Measurements from ENCODE around the gene TOM1L2. TPM values are rescaled to one million over a fixed set of nuclear protein-coding genes. Genes with fewer than 3 reads are reported as not detected.
"Not testable (repeated sequence)": the region's sequence is repeated elsewhere in the genome, so short reads cannot be mapped to it uniquely, and the experiment has no call there.

TOM1L2 gene
- total RNA-seq, 1 donor from 2014 or later, result 13.4 TPM

DNA sequence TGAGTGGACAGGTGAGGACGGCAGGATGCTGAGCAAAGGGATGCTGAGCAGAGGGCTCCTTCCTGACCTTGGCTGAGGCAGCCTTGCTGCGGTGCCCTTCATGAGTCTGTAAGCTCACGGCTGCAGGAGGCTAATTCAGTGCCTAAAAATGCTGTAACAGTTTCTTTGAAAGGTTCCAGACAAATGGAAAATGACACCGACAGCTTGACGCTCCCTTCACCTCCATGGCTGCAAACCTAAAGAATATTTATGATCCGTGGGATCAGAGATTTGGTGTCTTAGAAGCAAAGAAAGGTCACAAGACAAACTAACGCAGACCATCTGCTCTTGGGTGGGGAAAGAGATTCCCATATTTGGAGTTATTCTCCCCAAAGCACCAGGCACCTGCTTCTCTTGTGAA, 28.0 kb downstream of the TOM1L2 start:
- Mint-ChIP-seq H3K9me3 (no peaks in the 10 kb centered on the region), H3K27ac (no peak overlapping the region), H3K4me1 (ENCODE audit: low read depth) (peaks cover 10% of the 10 kb centered on the region), H3K36me3 (ENCODE audit: low read depth) (no peaks in the 10 kb centered on the region), H3K4me3 (ENCODE audit: low read depth) (no peak overlapping the region), H3K27me3 (ENCODE audit: low read depth) (no peaks in the 10 kb centered on the region)
- no peak for DNase-seq (ENCODE audit: low spot score)
- intact Hi-C loops (cut with micrococcal nuclease), result no loop called here

DNA sequence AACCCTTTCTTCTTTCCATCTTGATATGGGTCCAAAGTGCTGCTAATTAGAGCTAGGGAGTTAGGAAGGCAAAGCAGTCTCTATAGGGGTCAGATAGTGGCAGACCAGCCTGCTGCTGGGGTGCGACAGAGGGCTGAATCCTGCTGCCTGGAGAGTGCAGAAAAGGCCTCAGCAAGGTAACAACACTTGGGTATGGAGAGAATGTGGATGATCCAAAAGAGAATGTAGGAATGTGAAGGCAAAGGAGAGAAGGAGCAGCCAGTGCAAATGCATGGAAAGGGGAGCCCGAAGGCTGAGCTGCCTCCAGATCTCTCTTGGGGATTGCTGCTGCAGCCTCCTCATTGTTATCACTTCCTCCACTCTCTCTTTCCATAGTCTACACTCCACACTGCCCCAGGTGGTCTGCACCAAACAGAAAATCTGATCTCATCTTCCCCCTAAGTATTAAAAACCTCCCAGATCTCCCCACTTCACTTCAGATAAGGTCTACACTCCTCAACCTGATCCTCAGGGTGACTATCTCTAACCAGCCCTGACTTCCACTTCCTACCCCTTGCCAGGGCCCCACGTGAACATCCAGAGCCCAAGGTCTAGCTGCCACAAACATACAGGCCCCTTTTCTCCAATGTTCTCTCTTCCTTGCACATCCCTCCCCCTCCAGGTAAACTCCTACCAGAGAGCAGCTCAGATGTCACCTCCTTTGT, 28.8 kb downstream of the TOM1L2 start:
- intact Hi-C loops (cut with micrococcal nuclease), result no loop called here
- no peak overlapping the region for H3K27ac Mint-ChIP-seq
- H3K4me1 Mint-ChIP-seq (ENCODE audit: low read depth), result peaks cover 10% of the 10 kb centered on the region
- H3K9me3 Mint-ChIP-seq, result no peaks in the 10 kb centered on the region
- no peaks in the 10 kb centered on the region for H3K36me3 Mint-ChIP-seq (ENCODE audit: low read depth)
- no peak overlapping the region for H3K4me3 Mint-ChIP-seq (ENCODE audit: low read depth)
- DNase-seq (ENCODE audit: low spot score), result no peak
- H3K27me3 Mint-ChIP-seq (ENCODE audit: low read depth), result no peaks in the 10 kb centered on the region

DNA sequence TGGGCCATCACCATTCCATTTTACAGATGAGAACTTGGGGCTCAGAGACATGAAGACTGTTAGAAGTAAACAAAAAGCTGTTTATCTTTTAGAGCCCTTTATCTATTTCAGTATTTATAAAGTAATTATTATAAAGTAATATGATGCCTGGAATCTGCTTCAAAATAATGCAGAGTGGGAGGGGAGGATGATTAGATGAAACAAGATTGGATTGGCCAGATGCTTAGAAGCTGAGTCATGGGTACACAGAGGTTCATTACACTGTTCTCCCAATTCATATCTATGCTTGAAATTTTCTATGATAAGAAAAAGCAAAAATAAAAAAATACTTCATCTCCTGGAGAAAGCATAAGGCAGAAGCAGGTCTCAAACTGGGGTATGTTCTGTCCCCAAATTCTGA, 29.4 kb downstream of the TOM1L2 start:
- no peak for DNase-seq (ENCODE audit: low spot score)
- Mint-ChIP-seq H3K36me3 (ENCODE audit: low read depth) (no peaks in the 10 kb centered on the region), H3K4me1 (ENCODE audit: low read depth) (peaks cover 10% of the 10 kb centered on the region), H3K27me3 (ENCODE audit: low read depth) (no peaks in the 10 kb centered on the region), H3K27ac (no peak overlapping the region), H3K9me3 (no peaks in the 10 kb centered on the region), H3K4me3 (ENCODE audit: low read depth) (no peak overlapping the region)
- intact Hi-C loops (cut with micrococcal nuclease), result no loop called here

DNA sequence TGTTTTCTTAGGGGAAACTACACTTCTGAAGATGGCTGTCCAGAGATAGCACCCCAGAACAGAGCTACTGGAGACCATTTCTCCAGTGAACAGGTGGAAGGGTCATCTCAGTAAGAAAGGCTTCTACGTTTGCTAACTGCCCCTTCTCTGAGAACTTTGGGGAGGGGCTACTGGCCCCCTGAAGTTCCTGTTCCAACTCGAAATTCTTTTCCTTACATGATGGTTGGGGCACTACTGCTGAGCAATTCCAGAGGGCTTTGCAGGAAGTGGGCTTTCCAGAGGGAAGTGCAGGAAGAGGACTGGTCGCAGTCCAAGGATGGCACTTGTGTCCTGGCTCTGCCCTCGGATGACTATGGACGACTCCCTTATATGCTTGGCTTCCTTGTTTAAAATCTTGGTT, 31.2 kb downstream of the TOM1L2 start:
- H3K27me3 Mint-ChIP-seq (ENCODE audit: low read depth), result no peaks in the 10 kb centered on the region
- intact Hi-C loops (cut with micrococcal nuclease), result no loop called here
- H3K9me3 Mint-ChIP-seq, result no peaks in the 10 kb centered on the region
- H3K27ac Mint-ChIP-seq, result no peak overlapping the region
- no peak overlapping the region for H3K4me3 Mint-ChIP-seq (ENCODE audit: low read depth)
- no peaks in the 10 kb centered on the region for H3K36me3 Mint-ChIP-seq (ENCODE audit: low read depth)
- H3K4me1 Mint-ChIP-seq (ENCODE audit: low read depth), result peaks cover 13% of the 10 kb centered on the region
- DNase-seq (ENCODE audit: low spot score), result no peak

DNA sequence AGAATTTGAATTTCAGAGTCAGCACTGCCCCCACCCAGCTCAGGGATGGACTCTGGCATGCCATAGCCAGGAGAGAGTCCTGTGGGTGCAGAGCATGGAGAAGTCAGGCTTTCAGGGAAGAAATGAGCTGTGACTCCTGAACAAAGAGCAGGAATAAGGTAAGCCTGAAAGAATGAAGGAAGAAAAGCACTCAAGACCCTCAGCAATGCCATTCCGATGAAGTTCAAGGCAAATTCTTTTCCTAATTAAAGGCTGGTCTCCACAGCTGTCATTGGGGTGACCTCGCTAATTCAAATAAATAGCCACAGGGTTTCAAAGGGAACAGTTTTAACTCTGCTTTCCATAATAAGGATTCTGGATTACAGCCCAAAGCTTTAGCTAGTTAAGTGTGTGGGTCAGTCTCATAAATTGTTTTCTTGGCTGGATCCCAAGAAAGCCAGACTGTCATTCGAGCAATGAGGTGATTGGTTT, 31.7 kb downstream of the TOM1L2 start:
- H3K9me3 Mint-ChIP-seq, result no peaks in the 10 kb centered on the region
- intact Hi-C loops (cut with micrococcal nuclease), result no loop called here
- no peak overlapping the region for H3K27ac Mint-ChIP-seq
- H3K36me3 Mint-ChIP-seq (ENCODE audit: low read depth), result no peaks in the 10 kb centered on the region
- no peaks in the 10 kb centered on the region for H3K27me3 Mint-ChIP-seq (ENCODE audit: low read depth)
- no peak for DNase-seq (ENCODE audit: low spot score)
- H3K4me1 Mint-ChIP-seq (ENCODE audit: low read depth), result peaks cover 17% of the 10 kb centered on the region
- no peak overlapping the region for H3K4me3 Mint-ChIP-seq (ENCODE audit: low read depth)

DNA sequence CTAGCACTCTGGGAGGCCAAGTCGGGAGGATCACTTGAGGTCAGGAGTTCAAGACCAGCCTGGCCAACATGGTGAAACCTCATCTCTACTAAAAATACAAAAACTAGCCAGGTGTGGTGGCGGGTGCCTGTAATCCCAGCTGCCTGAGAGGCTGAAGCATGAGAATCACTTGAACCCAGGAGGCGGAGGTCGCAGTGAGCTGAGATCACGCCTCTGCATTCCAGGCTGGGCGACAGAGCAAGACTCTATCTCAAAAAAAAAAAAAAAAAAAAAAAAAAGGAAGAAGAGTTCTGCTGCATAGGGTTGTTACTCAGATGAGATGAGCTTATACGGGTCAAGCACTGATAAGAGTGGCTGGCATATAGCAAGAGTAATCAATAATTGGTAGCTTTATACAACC, 32.3 kb downstream of the TOM1L2 start:
- H3K4me1 Mint-ChIP-seq (ENCODE audit: low read depth), result peaks cover 20% of the 10 kb centered on the region
- intact Hi-C loops (cut with micrococcal nuclease); H3K36me3 Mint-ChIP-seq (ENCODE audit: low read depth); H3K9me3 Mint-ChIP-seq; H3K4me3 Mint-ChIP-seq (ENCODE audit: low read depth); H3K27me3 Mint-ChIP-seq (ENCODE audit: low read depth); H3K27ac Mint-ChIP-seq; DNase-seq (ENCODE audit: low spot score): not testable (repeated sequence)

DNA sequence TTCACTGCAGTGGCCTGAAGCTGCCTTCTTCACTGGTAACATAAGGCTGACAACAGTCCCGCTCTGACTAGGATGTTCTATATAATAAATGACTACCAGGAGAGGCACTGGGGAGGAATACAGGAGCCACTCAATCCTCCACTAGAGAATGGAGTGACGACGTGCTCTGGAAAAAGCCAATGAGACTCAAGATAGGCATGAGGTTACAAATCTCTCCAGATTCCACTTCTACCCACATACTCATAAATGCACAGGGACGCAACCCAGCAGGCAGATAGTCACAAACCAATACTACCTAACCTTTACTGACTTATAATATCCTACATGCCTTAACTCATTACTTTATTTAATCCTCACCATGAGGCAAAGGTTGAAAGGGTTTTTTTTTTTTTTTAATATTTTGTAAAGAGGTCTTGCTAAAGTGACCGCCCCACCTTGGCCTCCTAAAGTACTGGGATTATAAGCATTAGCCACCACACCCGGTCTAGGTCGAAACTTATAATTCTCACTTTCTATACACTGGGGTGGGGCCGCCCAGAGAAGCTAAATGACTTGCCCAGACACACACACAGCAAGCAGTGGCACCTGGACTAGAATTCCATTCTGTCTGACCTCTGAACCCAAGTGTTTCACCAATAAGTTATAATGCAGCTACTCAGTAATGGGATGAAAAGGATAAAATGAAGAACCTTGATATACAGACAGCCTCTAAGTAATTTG, 33.7 kb downstream of the TOM1L2 start:
- Mint-ChIP-seq H3K4me1 (ENCODE audit: low read depth) (peaks cover 16% of the 10 kb centered on the region), H3K4me3 (ENCODE audit: low read depth) (no peak overlapping the region), H3K27me3 (ENCODE audit: low read depth) (no peaks in the 10 kb centered on the region), H3K36me3 (ENCODE audit: low read depth) (no peaks in the 10 kb centered on the region), H3K9me3 (no peaks in the 10 kb centered on the region), H3K27ac (no peak overlapping the region)
- no peak for DNase-seq (ENCODE audit: low spot score)
- intact Hi-C loops (cut with micrococcal nuclease), result no loop called here

DNA sequence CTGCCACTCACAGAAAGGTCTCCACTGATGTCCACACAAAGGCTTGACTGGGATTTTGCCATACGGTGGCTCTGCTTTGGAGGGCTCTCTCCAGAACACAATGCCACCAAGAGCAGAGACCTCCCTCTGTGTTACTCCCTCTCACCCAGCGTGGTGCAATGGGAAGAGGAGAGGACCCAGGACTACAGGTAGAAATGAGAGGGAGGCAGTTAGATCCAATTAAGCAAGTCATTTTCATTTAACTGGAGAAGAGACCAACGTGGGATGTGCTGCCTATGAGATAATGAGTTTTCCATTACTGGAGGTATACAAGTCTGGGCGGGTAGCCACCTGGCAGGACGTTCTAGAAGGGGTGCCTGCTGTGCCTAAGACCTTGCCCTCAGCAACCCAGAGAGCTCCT, 34.2 kb downstream of the TOM1L2 start:
- no peaks in the 10 kb centered on the region for H3K9me3 Mint-ChIP-seq
- H3K36me3 Mint-ChIP-seq (ENCODE audit: low read depth), result no peaks in the 10 kb centered on the region
- intact Hi-C loops (cut with micrococcal nuclease), result no loop called here
- H3K4me1 Mint-ChIP-seq (ENCODE audit: low read depth), result peaks cover 10% of the 10 kb centered on the region
- no peaks in the 10 kb centered on the region for H3K27me3 Mint-ChIP-seq (ENCODE audit: low read depth)
- DNase-seq (ENCODE audit: low spot score), result no peak
- H3K27ac Mint-ChIP-seq, result no peak overlapping the region
- no peak overlapping the region for H3K4me3 Mint-ChIP-seq (ENCODE audit: low read depth)

DNA sequence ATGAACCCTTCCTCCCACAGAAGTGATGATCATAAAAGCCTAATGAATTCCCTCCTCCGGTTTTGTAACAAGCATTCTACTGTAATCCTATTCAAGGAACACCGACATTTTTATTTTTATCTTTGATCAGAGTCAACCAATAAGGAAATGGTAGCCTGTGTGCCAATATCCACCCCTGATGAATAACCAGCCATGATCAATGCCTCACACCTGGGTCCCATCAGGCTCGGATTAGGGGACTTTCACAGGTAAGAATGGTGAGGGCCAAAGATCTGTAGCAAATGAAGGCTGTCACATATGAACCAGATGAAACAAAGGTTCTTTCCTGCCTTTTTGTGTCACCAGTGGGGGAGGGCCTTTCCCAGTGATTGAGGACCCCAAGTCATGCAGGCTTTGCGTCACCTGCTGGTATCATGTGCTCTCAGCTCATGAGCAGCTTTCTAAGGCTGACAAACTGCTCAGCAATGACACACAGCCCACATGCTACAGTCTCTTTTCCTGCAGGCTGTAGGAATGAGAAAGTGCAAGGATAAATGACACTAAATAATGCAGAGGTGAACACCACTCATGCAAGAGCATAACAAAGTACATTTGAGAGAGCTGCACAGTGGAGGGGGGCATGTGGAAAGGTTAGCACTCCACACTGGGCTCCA, 34.9 kb downstream of the TOM1L2 start:
- intact Hi-C loops (cut with micrococcal nuclease), result no loop called here
- no peaks in the 10 kb centered on the region for H3K9me3 Mint-ChIP-seq
- no peak overlapping the region for H3K27ac Mint-ChIP-seq
- no peak for DNase-seq (ENCODE audit: low spot score)
- H3K27me3 Mint-ChIP-seq (ENCODE audit: low read depth), result no peaks in the 10 kb centered on the region
- no peak overlapping the region for H3K4me3 Mint-ChIP-seq (ENCODE audit: low read depth)
- H3K4me1 Mint-ChIP-seq (ENCODE audit: low read depth), result peaks cover 10% of the 10 kb centered on the region
- no peaks in the 10 kb centered on the region for H3K36me3 Mint-ChIP-seq (ENCODE audit: low read depth)

DNA sequence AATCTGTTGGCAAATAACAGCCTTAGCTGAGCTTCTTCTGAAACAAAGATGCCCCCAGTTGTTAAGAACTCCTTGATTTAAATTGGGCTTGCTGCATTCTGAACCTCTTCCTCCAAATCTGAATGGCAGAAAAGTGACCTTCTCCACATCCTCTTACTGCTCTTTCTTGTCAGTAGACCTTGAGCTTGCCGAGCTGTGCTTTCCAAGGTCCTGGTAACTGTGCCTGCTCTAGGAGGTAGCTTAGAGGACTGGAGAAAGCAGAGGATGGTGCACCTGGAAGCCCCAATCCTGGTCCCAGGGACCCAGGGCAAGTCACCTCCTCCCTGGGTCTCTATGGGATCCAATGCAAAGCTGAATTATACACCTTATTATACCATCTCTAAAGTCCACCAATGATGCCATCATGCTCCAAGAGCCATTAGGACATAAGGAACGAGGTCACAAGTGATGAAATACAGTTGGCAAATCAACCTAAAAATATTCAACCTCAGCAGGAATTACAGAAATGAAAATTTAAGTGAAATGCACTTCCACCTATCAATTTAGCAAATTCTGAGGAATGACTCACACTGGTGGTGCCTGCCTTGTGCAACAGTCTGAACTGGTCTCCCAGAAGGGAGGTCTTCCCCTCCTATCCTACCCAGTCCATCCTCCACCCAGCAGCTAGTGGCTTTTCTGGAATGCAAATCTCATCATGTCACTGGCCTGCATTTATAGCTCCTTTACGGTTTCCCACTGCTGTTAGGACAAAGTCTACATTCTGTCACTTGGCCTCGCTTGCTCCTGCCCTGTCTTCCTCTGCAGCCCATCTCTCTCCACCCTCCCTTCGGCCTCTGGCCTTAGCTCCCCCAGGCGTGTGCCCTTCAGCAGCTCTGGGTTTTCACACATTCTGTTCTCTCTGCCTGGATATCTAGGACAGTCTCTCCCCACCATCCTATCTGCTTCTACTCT, 36.6 kb downstream of the TOM1L2 start:
- Mint-ChIP-seq H3K9me3 (no peaks in the 10 kb centered on the region), H3K4me3 (ENCODE audit: low read depth) (no peak overlapping the region), H3K27ac (no peak overlapping the region), H3K27me3 (ENCODE audit: low read depth) (peaks cover 2% of the 10 kb centered on the region), H3K4me1 (ENCODE audit: low read depth) (peaks cover 10% of the 10 kb centered on the region), H3K36me3 (ENCODE audit: low read depth) (no peaks in the 10 kb centered on the region)
- intact Hi-C loops (cut with micrococcal nuclease), result no loop called here
- no peak for DNase-seq (ENCODE audit: low spot score)

DNA sequence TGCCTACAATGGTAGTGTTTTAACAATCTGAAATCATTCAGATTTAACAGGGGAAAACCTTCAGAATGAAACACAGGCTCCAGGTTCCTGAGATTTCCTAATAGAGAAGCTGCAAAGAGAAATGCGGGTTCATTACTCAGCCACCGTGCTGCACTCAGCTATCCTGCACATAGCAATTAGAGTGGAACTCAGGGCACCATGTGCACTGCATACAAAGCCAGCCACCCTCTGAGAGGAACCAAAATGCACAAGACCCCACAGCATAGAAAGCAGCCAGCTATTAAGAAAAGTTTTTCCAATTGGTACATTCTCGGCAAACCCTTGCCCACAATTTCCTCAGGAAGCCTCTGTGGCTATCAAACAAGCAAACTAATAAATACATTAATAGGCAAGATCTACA, 37.4 kb downstream of the TOM1L2 start:
- Mint-ChIP-seq H3K27me3 (ENCODE audit: low read depth) (peaks cover 2% of the 10 kb centered on the region), H3K4me1 (ENCODE audit: low read depth) (peaks cover 10% of the 10 kb centered on the region), H3K36me3 (ENCODE audit: low read depth) (no peaks in the 10 kb centered on the region), H3K27ac (no peak overlapping the region), H3K4me3 (ENCODE audit: low read depth) (no peak overlapping the region), H3K9me3 (no peaks in the 10 kb centered on the region)
- no peak for DNase-seq (ENCODE audit: low spot score)
- intact Hi-C loops (cut with micrococcal nuclease), result no loop called here

DNA sequence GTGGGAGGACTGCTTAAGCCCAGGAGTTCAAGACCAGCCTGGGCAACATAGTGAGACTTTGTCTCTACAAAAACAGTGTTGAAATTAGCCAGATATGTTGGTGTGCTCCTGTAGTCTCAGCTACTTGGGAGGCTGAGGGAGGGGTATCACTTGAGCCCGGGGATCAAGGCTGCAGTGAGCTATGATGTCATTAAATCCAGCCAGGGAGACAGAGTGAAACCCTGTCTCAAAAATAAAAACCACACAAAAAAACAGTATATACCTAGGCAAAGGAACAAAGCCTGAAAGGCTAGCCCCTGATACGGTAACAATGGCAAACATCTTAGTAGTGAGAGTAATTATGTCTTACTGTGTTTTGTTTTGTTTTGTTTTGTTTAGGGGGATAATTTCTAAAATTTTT, 38.0 kb downstream of the TOM1L2 start:
- intact Hi-C loops (cut with micrococcal nuclease), result no loop called here
- no peaks in the 10 kb centered on the region for H3K9me3 Mint-ChIP-seq
- peaks cover 2% of the 10 kb centered on the region for H3K27me3 Mint-ChIP-seq (ENCODE audit: low read depth)
- H3K4me3 Mint-ChIP-seq (ENCODE audit: low read depth), result no peak overlapping the region
- peaks cover 10% of the 10 kb centered on the region for H3K4me1 Mint-ChIP-seq (ENCODE audit: low read depth)
- no peak overlapping the region for H3K27ac Mint-ChIP-seq
- H3K36me3 Mint-ChIP-seq (ENCODE audit: low read depth), result no peaks in the 10 kb centered on the region
- no peak for DNase-seq (ENCODE audit: low spot score)
